ENCODE results near the gene FBF1.
"Not testable (repeated sequence)": the region's sequence is repeated elsewhere in the genome, so short reads cannot be mapped to it uniquely, and the experiment has no call there.

Gene FBF1

DNA sequence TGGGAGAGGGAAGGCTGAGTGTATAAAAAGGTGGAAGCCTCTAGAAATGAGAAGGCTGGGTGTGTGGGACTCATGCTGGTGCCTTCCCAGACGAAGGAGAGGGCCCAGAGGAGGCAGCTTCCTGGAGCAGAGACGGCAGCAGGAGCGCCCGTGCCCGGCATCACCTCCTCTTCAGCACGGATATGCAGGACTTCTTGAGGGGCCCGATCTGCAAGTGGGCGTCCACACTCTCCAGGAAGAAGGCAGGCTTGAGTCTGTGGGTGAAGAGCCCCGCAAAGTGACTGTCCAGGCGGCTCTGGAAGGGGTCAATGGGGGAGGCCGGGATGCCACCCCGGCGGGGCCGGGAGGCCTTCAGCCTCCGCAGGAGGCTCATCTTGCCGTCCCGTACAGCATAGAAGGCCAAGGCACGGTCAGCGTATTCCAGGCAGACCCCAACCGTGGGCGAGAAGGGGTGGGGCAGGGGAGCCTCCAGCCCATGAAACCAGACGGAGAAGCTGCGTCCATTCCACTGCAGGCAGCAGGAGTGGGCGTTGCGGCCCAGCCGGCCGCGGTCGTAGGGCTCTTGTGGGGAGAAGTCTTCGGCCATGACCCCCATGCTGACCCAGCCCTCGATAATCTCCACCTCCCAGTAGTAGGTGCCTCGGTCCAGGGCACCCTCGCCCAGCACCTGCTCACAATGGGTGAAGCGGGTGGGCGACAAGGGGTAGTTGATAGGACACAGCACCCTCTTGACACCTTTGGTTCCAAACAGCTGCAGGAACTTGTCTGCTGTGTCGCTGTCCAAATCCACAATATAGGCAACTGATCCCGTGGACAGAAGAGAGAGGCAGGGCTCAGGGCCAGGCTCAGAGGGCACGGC, 66.3 kb downstream of the FBF1 start:
- no peak for DNase-seq

DNA sequence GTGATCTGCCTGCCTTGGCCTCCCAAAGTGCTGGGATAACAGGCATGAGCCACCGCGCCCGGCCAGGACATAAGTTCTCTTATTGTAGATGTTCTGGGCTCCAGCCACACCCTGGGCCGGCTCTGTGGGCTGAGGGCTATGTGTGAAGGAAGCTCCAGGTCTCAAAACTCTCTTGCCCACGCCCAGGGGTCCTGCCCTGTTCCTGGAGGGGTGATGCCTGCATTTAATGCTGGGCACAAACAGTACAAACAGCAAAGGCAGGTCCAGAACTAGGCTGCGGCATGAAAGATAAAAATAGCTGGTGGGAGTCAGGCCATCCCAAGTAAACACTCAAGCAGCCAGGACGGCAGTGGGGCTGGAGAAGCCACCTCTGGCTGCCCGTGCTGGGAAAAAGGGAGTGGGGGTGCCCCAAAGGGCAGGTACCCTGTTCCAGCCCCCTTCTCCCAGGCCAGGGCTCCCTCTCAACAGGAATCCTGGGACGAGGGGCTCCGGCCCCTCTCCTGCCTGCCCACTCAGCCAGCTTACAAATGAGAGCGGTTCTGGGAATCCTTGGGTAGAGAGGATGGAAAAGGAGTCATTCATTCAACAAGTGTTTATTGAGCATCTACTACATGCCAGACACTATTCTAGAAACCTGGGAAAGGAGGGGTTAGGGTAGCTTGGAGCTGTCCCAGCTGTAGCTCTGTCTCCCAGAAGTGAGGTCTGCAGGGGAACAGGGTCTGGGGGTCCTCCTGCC, 67.1 kb downstream of the FBF1 start:
- no peak for DNase-seq

DNA sequence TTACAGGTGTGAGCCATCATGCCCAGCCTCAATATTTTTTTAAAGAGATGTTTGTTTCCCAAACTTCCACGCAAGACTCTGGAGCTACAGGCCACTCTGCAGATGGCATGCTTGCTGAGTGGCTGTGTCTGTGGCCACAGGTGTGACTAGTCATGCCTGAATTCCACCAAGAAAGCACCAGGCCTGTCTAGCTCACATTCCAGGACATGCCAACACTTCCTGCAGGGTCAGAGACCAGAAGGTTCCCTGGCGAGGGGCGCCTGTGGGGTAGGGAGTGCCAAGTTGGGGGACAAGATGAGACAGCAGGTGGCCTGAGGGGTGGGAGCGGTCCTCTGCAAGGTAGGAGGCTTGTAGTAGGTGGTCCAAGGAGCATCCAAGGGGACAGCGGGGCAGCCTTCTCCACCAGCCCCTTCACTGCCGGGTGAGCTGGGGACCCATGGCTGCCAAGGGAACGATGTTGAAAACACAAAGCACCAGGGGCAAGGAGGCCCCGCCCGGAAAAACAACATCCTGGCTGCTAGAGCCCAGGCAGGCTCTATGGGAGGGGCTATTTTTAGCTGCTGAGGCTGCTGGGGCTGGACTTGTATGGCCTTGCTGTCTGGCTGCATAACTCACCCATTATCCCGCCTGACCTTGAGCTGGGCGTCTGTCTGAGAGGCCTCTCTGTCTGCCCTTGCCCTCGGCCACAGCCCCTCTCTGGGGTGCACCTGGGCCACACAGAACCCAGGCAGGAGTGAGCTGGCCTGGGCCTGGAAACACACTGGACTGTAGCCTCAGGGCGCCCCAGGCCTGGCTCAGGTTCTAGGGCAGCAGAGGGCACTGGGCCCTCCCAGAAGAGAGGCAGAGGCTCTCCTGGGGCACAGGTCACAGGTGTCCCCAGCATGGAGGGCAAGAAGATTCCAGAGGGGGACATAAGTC, 68.1 kb downstream of the FBF1 start:
- no peak for DNase-seq

DNA sequence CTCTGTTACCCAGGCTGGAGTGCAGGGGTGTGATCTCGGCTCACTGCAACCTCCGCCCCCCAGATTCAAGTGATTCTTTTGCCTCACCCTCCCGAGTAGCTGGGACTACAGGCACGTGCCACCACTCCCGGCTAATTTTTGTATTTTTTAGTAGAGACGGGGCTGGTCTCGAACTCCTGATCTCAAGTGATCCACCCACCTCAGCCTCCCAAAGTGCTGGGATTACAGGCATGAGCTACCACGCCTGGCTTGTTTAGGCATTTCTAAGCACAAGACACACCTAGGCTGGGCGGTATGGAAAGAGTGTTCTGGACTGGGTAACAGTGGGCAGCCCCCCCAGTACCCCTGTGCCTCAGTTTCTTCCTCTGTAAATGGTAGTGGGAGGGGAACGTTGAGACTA, 70.6 kb downstream of the FBF1 start:
- DNase-seq: not testable (repeated sequence)

DNA sequence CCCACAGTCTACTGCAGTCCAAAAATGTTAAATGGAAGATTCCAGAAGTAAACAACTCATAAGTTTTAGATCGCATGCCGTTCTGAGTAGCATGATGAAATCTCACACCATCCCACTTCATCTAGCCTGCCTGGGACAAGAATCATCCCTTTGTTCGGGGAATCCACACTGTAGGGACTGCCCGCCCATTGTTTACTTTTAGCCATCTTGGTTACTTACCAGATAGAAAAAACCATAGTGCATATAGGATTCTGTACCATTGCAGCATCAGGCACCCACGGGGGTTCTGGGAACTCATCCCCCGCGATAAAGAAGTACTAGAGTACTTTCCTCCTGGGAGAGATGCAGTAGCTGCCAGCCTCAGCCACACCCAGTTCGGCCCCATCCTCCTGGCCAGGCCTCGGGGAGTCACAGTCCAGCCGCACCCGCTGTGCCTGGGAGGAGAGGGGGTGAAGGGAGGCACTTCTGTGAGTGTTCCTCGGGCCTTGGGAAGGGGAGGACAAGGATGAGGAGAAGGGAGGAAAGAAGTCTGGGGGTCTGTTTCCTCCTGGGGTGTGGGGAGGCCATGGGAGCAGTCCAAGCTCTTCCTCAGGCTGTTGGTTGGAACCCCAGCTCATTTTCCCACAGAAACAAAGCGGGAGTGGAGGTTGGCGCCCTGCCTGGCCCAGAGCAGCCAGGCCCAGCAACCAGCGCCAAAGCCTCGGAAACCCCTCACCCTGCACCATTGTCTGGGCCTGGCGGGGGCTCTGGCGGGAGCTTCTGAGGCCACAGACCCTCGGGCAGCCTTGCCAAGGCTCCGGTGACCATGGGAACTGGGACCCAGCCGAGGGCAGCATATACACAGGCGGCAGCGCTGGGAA, 71.3 kb downstream of the FBF1 start:
- no peak for DNase-seq

DNA sequence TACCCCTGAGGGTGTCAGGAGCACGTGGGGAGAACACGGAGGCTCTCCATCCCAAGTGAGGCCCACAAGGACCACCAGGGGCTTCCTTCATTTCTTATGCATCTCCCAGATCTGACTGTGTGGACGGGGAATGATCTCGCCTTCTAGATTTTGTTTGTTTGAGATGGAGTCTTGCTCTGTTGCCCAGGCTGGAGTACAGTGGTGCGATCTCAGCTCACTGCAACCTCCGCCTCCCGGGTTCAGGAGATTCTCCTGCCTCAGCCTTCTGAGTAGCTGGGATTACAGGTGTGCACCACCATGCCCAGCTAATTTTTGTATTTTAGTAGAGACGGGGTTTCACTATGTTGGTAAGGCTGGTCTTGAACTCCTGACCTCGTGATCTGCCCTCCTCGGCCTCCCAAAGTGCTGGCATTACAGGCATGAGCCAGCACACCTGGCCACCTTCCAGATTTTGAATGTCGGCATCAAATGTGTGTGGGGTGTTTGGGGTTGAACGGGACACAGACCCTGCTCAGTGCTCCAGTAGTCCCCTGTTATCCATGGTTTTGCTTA, 72.0 kb downstream of the FBF1 start:
- DNase-seq: not testable (repeated sequence)

DNA sequence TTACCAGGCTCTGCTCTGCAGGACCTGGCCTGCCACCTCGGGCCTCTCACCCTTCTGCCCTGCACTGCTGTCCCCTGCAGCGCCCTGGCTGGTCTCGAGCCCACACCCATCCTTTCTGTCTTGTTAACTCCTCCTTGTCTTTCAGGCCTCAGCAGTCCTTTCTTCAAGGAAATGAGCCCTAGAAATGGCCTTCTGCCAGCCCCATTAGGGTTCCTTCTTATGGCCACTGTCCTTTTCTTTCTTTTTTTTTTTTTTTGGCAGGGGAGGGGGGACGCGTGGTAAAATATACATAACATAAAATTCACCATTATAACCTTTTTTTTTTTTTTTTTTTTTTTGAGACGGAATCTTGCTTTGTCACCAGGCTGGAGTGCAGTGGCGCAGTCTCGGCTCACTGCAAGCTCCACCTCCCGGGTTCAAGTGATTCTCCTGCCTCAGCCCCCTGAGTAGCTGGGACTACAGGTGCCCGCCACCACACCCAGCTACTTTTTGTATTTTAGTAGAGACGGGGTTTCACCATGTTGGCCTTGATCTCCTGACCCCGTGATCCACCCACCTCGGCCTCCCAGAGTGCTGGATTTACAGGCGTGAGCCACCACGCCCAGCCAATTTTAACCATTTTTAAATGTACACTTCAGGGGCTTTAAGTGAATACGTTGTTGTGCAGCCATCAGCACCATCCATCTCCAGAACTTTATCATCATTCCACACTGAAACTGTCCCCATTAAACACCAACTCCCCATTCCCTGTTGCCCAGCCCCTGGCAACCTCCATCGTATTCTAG, 75.2 kb downstream of the FBF1 start:
- DNase-seq: not testable (repeated sequence)

DNA sequence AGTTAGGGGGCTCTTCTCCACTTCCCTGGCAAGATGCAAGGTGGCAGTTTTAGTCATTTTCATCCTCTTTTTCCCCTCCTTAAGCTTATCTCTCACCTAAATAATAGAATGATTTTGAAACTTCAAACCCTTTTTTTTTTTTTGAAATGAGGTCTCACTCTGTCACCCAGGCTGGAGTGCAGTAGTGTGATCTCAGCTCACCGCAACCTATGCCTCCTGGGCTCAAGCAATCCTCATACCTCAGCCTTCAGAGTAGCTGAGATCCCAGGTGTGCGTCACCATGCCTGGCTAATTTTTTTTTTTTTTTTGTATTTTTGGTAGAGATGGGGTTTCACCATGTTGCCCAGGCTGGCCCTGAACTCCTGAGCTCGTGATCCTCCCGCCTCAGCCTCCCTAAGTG, 76.0 kb downstream of the FBF1 start:
- not testable (repeated sequence) for DNase-seq

DNA sequence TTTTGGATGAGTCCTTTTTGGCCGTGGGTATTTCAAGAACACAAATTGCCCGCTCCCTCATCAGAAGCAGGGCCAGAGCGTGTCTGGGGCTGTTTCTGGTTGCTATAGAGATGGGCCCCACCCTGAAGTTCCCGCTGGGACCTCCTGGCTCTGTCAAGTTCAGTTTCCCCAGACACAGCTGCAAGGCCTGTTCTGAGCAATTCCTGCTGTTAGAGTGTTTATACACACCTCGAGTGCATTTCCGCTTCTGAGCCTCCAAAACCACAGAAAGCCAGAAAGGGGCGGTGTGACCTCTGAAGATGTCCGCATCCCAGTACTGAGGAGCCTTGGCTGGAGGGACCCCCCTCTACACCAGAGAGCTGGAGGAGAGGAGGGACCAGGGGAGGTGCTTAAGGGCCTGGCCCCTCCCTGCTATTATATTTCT, 76.4 kb downstream of the FBF1 start:
- no peak for DNase-seq

DNA sequence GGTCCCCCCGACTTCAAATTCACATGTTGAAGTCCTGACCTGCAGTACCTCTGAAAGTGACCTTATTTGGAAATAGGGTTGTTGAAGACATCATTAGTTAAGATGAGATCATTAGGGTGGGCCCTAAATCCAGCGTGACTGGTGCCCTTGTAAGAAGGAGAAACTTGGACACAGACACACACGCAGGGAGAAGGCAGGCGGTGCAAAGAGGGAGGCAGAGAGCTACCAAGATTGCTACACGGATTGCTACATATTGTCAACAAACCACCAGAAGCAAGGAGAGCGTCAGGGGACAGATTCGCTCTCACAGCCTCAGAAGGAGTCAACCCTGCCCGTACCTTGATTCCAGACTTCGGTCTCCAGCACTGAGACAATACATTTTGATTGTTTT, 78.9 kb downstream of the FBF1 start:
- no peak for DNase-seq

Data from AML-193 (cell line).